BJ (cell line): Measurements from ENCODE around the gene CD6. TPM values are rescaled to one million over a fixed set of nuclear protein-coding genes. Genes with fewer than 3 reads are reported as not detected.

ENCODE experiments used
- CTCF ChIA-PET: fragments of 350-600 bp; formaldehyde crosslinking; extraction: SDS; loops from one replicate; lab custom pipeline; 2021; ENCODE audit warnings: antibody characterized with exemption, inconsistent platforms; lab: Yijun Ruan, JAX
- POLR2A ChIA-PET: fragments of 300-600 bp; sonication (Branson Sonifier 250); formaldehyde crosslinking; extraction: SDS; loops from one replicate; lab custom pipeline; 2021; ENCODE audit warnings: antibody characterized with exemption; lab: Charles Lee
- DNase-seq: peaks from one replicate; pipeline ENCODE4 v3.0.0-alpha.2; 2011; ENCODE audit warnings: low read depth
- H3K27me3 ChIP-seq: 2 replicates; pipeline ENCODE4 v1.6.0; 2011; ENCODE audit warnings: low read length; ENCODE audit not compliant: control insufficient read depth, insufficient read depth
- H3K36me3 ChIP-seq: 2 replicates; pipeline ENCODE4 v1.5.1; 2011; ENCODE audit warnings: low read length; ENCODE audit not compliant: control insufficient read depth, insufficient read depth
- H3K4me3 ChIP-seq: 2 replicates; pipeline ENCODE4 v1.5.1; 2011; ENCODE audit warnings: low read depth, mild to moderate bottlenecking, control low read depth, low read length
- polyA plus RNA-seq: library from polyadenylated mRNA; depleted of rRNA; stranded (reverse); fragments of >200 nt; gene quantifications from 2 replicates; pipeline ENCODE4 v1.2.3, GENCODE V29; 2011
- TF ChIP-seq, protein P1 (sequence below): IDR thresholded peaks from 2 replicates; pipeline ENCODE4 v1.5.1; 2011; ENCODE audit warnings: low read depth, mild to moderate bottlenecking, control low read depth, inconsistent platforms, low read length, moderate library complexity; ENCODE audit not compliant: insufficient read depth

The CD6 gene
- polyA plus RNA-seq, 1 experiment, result not detected

- ChIA-PET POLR2A (no interaction called here), CTCF (no interaction called here)
- DNase-seq, result no peak
- Histone ChIP-seq H3K36me3 (peaks cover 10% of the 10 kb centered on the region), H3K4me3 (no peak overlapping the region), H3K27me3 (no peaks in the 10 kb centered on the region)
- TF ChIP-seq, protein P1, sequence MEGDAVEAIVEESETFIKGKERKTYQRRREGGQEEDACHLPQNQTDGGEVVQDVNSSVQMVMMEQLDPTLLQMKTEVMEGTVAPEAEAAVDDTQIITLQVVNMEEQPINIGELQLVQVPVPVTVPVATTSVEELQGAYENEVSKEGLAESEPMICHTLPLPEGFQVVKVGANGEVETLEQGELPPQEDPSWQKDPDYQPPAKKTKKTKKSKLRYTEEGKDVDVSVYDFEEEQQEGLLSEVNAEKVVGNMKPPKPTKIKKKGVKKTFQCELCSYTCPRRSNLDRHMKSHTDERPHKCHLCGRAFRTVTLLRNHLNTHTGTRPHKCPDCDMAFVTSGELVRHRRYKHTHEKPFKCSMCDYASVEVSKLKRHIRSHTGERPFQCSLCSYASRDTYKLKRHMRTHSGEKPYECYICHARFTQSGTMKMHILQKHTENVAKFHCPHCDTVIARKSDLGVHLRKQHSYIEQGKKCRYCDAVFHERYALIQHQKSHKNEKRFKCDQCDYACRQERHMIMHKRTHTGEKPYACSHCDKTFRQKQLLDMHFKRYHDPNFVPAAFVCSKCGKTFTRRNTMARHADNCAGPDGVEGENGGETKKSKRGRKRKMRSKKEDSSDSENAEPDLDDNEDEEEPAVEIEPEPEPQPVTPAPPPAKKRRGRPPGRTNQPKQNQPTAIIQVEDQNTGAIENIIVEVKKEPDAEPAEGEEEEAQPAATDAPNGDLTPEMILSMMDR, result no peak
Measured at GRCh38 chr11:60934790-60935605, 36.5 kb upstream of the CD6 start.

- Histone ChIP-seq H3K36me3 (peaks cover 10% of the 10 kb centered on the region), H3K27me3 (no peaks in the 10 kb centered on the region), H3K4me3 (no peak overlapping the region)
- ChIA-PET POLR2A (no interaction called here), CTCF (interaction anchor here (0.8 kb wide), 1 partner anchor 76 kb away, joined by 3 read pairs; no protein-coding TSS in a partner anchor)
- DNase-seq, result no peak
- TF ChIP-seq, protein P1, result no peak
Measured at GRCh38 chr11:60935676-60936442, 35.6 kb upstream of the CD6 start.

DNA sequence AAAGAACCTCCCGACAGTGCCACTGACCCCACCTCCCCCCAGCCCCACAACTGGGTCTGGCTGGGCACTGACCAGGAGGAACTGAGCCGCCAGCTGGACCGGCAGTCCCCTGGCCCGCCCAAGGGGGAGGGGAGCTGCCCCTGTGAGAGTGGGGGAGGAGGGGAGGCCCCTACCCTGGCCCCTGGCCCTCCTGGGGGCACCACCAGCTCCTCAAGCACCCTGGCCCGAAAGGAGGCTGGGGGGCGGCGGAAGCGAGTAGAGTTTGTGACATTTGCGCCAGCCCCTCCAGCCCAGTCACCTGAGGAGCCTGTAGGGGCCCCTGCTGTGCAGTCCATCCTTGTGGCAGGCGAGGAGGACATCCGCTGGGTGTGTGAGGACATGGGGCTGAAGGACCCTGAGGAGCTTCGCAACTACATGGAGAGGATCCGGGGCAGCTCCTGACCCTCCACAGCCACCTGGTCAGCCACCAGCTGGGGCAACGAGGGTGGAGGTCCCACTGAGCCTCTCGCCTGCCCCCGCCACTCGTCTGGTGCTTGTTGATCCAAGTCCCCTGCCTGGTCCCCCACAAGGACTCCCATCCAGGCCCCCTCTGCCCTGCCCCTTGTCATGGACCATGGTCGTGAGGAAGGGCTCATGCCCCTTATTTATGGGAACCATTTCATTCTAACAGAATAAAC is 34.9 kb upstream of the CD6 start:
- DNase-seq, result no peak
- ChIA-PET CTCF (interaction anchor here (0.8 kb wide), 1 partner anchor 75 kb away, joined by 3 read pairs; no protein-coding TSS in a partner anchor), POLR2A (no interaction called here)
- peaks cover 10% of the 10 kb centered on the region for H3K36me3 ChIP-seq
- no peak overlapping the region for H3K4me3 ChIP-seq
- no peaks in the 10 kb centered on the region for H3K27me3 ChIP-seq
- TF ChIP-seq, protein P1, result no peak

- POLR2A ChIA-PET, result no interaction called here
- TF ChIP-seq, protein P1, result no peak
- Histone ChIP-seq H3K36me3 (peaks cover 7% of the 10 kb centered on the region), H3K4me3 (no peak overlapping the region), H3K27me3 (no peaks in the 10 kb centered on the region)
- no peak for DNase-seq
- CTCF ChIA-PET, result interaction anchor here (0.9 kb wide), 1 partner anchor 12 kb away, joined by 3 read pairs; no protein-coding TSS in a partner anchor
Measured at GRCh38 chr11:60937144-60937527, 34.3 kb upstream of the CD6 start.
